ENCODE data around the gene CDK5RAP1. TPM values are rescaled to one million over a fixed set of nuclear protein-coding genes. Genes with fewer than 3 reads are reported as not detected.

Gene CDK5RAP1
- total RNA-seq, 1 donor from 2014 or later, result 38.5 TPM

DNA sequence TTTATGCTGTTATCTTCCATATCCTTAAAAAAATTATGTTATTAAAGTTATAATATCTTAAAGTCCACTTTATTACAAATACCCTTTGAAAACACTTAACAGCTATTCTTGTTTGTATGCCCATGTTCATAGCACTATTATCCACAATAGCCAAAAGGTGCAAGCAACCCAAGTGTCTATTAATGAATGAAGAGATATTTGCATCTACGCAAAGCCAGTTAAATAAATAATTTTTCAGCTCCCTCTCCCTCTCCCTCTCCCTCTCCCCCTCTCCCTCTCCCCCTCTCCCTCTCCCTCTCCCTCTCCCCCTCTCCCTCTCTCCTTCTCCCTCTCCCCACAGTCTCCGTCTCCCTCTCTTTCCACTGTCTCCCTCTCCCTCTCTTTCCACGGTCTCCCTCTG, 13.1 kb downstream of the CDK5RAP1 start:
- intact Hi-C loops (cut with micrococcal nuclease), result no loop called here

DNA sequence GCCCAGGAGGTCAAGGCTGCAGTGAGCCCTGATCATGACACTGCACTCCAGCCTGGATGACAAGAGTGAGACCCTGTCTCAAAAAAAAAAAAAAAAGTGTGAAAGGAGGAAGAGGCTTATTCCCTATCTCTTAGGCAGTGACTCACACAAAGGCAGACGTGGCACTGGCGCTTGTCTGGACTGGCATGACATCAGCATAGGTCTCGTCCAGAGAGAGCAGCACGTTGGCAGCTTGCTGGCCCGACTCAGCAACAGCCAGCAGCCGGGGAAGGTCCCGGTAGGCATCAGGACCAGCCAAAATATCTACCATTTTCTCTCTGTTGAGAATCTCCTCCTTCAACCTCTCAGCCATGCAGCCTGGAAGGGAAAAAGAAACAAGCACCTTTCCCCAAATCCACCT, 14.1 kb downstream of the CDK5RAP1 start:
- intact Hi-C loops (cut with micrococcal nuclease), result no loop called here

DNA sequence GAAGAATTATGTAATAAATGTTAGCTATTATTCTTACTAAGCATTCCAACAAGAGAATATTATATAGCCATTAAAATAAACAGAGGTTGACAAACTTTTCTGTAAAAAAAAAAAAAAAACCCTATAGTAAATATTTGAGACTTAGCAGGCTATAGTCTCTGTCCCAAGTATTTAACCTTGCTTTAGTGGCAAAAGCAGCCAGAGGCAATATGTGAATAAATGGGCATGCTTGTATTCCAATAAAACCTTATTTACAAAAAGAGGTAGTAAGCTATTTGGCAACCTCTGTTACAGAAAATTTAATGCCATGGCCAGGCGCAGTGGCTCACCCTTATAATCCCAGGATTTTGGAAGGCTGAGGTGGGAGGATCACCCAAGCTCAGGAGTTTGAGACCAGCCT, 14.6 kb downstream of the CDK5RAP1 start:
- intact Hi-C loops (cut with micrococcal nuclease), result no loop called here

DNA sequence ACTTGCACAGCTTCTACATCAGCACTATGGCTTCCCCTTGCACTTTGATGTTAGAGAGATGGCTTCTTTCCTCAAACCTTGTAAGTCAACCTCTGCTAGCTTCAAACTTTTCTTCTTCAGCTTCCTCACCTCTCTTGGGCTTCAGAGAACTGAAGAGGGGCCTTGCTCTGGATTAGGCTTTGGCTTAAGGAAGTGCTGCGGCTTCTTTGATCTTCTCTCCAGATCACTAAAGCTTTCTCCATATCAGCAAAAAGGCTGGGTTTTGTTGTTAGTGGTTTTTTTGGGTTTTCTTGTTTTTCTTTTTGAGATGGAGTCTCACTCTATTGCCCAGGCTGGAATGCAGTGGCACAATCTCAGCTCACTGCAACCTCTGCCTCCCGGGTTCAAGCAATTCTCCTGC, 24.0 kb downstream of the CDK5RAP1 start:
- intact Hi-C loops (cut with micrococcal nuclease), result no loop called here

DNA sequence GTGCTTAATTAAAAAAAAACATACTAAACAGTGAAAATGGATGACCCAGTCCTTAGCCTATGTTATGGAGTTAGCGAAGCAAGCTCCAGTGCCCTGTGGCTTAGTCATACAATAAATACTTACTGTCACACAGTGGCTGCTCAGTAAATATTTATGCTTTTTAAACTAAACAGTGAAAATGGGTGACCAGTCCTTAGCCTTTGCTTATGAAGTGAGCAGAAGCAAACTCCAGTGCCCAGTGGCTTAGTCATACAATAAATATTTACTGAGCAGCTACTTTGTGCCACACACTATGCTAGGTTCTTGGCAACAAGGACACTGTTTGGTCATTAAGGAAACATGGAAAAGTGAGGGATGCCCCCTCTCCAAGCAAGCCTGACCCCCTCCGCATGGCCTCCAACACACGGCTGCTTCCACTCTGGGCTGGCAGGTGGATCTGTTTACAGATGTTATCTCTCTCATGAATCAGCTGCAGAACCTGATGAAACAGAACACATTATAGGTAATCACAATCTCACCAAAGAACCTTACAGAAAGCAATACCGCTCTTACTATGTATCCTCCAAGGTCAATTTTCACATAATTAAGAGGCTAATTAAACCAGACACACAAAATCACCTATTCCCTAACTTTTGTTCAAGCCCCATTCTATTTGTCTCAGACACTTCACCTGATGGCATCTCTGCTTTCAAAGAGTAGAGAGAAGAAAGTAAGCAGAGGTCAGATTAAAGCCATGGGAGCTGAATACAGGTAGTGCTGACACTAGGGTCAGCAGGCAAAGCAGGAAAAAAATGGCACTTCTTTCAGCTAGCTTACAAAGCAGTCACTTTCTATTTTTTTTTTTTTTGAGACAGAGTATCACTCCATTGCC, 27.3 kb downstream of the CDK5RAP1 start:
- intact Hi-C loops (cut with micrococcal nuclease), result no loop called here

DNA sequence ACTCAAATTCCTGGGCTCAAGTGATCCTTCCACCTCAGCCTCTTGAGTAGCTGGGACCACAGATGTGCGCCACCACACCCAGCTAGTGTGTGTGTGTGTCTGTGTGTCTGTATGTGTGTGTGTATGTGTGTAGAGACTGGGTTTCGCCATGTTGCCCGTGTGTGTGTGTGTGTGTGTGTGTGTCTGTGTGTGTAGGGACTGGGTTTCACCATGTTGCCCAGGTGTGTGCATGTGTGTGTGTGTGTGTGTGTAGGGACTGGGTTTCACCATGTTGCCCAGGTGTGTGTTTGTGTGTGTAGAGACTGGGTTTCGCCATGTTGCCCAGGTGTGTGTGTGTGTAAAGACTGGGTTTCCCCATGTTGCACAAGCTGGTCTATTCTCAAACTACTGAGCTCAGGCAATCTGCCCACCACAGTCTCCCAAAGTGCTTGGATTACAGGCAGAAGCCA, 28.3 kb downstream of the CDK5RAP1 start:
- intact Hi-C loops (cut with micrococcal nuclease), result no loop called here

DNA sequence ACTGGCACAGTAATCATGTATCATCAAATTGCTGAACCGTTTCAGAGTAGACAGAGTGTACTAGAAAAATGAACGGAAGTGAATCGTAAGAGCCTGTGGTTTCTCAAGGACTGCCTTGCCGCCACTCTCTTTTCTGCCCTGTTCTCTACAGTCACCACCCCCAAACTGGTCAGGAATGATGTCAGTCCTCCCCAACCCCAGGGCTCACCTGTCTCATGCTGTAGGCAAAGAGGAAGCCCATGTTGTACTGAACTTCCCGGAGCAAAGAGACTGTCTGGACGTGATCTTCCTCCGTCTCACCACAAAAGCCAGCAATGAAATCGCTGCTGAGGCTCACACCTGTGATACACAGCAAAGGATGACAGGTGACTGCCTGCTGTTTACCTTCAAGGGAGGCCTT, 31.0 kb downstream of the CDK5RAP1 start:
- intact Hi-C loops (cut with micrococcal nuclease), result no loop called here

DNA sequence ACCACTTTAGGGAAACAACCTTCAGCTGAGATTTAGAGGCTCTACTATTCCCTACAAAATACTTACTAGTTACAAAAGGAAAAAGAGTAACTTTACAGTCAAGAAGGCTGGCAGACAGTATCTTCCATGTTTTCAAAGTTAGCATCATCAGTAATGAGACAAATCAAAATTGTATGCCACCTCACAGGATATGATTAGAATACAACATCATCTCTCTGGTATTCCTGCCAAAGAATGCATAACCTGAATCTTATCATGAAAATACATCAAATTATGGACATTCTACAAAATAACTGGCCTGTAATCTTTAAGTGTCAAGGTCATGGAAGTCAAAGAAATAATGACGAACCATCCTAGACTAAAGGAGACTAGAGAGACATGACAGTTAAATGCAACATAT, 38.4 kb downstream of the CDK5RAP1 start:
- intact Hi-C loops (cut with micrococcal nuclease), result no loop called here

DNA sequence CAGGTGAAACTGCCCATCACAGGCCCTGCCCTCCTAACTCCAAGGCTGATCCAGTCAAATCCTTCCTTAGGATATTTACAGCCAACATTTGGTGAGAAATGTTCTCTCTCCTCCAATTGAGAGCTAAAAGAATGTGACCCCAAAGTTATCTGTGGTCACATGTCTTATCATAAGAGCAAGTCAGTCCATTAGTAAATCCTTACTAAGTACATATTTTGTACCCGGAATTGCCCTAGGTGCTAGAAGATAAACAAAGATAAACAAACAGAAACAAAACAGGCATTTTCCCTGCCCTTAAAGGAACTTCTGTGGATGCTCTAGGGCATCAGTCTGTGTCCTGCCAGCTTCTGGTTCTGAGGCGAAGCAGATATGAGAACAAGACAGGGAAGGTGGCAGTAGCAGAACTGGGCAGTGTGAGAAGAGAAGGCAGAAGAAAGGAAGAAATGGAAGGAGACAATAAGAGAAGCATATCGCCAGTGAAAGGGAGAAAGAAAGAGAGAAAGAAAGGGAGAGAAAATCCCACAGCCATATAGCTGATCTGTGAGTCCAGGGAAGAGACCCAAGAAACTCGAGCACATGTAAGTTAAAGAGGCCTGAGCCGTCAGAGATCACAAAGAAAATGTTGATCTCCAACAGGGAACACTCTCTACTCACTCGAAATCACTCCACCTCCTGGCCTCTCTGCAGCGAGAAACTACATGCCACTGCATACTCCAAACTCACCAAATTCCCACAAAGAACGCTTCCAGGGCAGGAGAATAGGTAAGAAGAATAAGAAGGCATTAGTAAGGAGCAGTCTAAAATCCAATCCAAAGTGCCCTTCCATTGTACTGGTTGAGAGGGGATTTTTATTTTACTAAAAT, 41.7 kb downstream of the CDK5RAP1 start:
- intact Hi-C loops (cut with micrococcal nuclease), result no loop called here

DNA sequence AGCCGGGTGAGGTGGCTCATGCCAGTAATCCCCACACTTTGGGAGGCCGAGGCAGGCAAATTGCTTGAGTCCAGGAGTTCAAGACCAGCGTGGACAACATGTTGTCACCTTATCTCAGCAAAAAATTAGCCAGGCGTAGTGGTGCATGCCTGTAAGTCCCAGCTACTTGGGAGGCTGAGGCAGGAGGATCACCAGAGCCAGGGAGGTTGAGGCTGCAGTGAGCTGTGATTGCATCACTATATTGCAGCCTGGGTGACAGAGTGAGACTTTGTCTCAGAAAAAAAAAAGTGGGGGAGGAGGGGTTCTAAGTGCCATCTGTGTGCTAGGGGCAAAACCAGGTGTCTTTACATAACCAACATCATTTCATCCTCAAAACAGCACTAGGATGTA, 48.3 kb downstream of the CDK5RAP1 start:
- intact Hi-C loops (cut with micrococcal nuclease), result no loop called here

DNA sequence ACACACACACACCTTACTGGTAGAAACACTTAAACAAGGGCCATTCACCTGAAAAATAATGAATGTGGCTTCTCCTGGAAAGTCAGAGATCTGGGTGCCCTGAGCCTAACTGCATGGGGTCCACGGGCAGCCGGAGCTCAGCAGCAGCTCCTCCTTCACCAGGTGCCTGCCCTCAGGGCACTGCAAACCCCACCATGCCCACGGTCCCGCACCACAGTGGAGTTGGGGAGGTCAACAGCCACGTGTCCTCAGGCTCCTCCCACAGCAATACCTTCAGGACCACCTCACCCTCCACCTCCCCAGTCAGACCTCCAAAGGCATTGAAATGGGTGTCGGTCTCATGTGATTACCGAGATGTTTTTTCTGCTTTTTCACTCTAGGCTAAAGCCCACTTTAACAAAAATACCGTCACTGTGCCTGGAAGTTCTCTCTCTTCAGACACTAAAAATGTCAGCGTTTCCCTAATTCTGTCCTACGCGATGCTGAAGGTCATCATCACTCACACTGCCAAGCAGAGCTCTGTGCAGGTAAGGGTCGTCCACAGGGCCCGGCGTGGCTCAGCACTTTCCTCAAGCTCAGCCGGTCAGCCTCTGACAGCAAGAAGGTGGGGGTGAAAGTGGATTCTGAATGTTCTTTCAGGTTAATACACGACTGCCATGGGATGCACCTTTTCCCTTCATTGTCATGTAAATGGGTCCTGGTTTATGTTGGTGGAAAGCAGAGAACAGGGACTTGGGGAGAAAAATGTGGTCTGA, 48.9 kb downstream of the CDK5RAP1 start:
- intact Hi-C loops (cut with micrococcal nuclease), result no loop called here

DNA sequence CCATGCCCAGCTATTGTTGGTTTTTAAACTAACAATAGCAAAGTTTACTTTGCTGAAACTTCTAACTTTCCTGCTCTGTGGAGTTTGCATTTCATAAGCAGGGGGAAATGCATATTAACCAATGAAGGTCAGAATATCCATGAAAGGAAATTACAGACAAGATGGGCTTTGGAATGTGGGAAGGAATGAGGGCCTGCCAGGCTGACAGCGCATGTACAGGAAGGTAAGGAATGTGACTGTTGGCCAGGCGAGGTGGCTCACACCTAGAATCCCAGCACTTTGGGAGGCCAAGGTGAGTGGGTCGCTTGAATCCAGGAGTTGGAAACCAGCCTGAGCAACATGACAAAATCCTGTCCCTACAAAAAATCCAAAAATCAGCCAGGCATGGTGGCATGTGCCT, 49.6 kb downstream of the CDK5RAP1 start:
- intact Hi-C loops (cut with micrococcal nuclease), result no loop called here

DNA sequence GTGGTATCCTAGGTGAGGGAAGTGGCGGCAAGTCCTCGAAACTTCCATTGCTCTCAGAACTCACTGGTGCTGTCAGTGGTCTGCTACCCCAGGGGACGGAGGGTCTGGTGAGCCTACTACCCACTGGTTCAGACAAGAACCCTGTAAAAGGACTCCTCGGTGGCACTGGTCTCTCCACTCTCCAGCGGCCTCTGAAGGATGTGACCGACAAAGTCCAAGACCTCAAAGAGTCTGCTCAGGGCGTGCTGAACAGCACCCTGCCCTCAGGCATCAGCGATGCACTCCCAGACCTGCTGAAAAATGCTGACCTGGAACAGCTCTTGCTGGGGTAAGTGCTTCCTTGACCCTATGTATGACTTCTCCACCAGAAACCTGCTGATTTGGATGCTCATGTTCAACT, 51.8 kb downstream of the CDK5RAP1 start:
- intact Hi-C loops (cut with micrococcal nuclease), result no loop called here

DNA sequence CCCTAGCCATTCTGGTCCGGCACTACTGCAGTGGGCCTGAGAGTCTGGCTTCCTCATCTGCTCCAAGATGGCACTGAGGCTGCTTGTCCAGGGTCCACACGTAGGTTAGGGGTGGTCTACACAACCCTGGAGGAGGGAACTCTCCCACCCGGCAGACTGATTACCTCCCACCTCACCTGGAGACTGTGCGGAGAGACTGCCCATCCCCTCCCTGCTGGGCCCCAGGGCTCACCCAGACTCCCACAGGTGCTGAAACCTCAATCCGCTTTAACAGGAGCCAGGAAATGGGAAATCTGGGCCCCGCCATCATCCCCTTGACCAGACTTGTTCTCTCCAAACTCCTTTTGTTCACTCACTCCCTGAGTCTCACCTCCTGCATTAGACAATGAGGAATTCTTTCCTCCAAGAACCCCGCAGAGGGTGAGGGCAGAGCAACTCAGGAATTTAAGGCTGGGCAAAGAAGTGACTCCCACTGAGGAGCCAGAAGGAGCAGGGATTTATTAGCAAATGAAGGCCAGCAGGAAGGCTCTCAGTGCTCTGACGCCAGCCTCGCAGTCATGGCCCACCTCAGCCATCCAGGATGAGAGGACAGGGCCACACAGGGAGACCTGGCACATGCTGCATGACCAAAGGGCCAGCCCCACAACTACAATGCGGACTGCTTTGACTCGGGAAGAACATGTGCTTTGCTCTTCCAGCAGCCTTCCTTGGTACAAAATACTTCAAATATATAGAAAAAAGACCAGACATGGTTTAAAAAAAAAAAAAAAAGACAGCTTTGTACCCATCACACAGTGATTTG, 53.0 kb downstream of the CDK5RAP1 start:
- intact Hi-C loops (cut with micrococcal nuclease), result no loop called here

DNA sequence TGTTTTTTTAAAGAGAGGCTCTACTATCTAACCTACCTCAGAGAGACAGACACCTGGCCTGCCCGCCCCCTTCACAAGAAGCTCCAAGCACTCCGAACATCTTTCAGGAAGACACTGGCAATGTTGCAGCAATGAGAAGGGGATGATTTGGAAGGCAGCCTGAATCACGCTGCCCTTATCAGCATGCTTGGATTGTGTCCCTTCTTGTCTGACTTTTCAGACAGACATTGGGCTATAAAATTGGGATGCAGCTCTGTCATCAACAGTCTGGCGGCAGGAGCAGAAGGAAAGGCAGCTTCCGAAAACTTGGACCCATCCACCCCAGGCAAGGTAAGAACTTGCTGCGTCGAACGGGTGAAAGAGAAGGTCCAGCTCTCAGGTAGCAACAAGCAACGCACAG, 56.0 kb downstream of the CDK5RAP1 start:
- intact Hi-C loops (cut with micrococcal nuclease), result no loop called here

DNA sequence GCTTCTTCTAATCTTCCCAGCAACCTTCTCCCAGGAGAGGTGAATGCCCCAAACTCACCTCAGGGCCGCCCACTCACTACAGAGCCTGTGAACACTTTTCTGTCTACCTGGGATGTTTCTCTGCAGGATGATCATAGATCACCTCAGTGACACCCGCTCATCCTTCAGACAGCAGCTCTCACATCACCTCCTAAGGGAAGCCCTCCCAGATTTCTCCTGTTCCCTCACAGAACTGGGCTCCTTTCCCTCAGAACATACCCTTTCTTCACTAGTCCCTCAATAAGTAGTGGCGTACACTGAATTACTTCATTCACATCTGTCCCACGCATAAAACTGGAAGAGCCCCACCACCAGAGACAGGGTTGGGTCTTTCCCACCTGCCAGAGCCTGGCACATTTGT, 57.8 kb downstream of the CDK5RAP1 start:
- intact Hi-C loops (cut with micrococcal nuclease), result no loop called here

DNA sequence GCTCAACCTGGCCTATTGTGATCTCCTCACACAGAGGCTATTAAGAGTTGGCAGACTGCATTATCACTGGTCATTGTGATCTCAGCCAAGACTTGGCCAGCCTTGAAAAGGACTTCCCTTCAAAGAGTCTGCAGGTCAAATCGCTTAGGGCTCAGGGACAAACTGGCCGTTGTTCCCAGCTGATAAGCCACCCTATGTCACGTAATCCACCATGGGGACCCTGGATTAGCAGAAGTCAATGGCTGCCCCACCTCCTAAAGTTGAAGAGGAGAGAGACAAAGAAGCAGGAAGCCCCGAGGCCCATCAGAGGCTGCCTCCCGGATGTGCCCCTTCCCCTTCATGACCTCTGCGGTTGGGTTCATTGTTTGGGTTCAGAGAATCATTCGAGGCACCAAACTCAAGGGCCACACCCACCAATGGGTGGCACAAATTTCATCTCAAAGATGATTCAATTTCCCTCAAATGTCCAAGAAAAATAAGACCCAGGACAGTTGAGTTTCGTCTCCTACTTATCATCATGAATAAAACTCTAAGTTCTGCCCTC, 61.7 kb downstream of the CDK5RAP1 start:
- intact Hi-C loops (cut with micrococcal nuclease), result no loop called here

DNA sequence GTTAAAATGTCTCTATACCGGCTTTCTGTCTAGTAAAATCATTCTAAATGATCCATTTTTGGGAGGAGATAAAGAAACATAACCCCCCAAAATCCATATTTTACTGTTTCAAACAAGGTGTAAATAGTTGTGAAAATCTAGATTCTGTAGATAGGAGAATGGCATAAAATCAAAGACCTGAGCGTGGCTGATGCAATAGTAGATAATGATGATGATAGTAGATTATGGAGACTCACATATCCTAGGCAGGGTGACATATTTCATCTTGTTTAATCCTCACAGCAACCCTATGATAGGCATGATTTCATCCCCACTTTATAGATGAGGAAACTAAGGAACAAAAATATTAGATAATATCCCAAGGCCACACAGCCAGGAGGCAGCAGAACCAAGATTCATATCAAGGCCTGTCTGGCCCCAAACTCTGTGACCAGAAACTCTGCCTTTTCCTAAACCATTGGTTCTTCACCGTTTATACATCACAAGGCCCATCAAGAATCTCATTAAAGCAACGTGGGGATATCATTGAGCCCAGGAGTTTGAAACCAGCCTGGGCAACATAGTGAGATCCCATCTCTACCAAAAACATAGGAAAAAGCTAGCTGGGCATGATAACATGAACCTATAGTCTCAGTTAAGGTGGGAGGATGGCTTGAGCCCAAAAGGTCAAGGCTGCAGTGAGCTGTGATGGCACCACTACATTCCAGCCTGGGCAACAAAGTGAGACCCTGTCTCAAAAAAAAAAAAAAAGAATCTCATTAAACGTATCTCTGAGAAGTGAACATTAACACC, 62.7 kb downstream of the CDK5RAP1 start:
- intact Hi-C loops (cut with micrococcal nuclease), result no loop called here

DNA sequence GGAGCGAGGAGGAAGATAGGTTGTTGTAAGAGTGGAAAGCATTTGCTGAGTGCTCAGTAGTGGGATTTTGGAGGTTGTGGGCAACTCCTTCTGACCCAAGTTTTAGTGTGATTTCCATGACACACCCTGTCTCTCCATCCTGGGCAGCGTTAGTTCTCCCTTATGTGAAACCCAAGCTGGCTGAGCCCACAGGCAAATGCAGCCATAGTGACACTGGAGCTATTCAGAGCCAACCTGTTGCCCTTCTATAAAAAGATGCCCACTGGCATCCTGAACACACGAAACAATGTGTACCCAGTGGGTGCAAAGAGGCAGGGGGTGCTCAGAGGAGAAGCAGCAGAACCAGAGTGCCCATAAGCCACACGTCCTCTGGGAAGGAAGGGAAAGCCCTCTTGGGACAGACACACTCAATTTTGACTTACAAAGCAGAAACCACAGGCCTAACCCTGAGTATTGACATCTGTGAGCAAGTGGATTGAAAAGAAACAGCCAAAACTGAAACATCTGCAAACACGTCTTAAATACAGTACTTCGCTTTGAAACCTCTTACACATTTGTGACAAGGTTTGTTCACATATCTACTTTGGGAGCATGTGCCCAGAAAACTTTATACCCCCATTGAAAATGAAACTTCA, 63.7 kb downstream of the CDK5RAP1 start:
- intact Hi-C loops (cut with micrococcal nuclease), result no loop called here
